KOPT-K1 (cell line): ENCODE measurements around the gene KIF1A.
"Not testable (repeated sequence)": the region's sequence is repeated elsewhere in the genome, so short reads cannot be mapped to it uniquely, and the experiment has no call there.

Experiments used
- H3K27ac ChIP-seq: fragments of 200-600 bp; sonication (generic); 2 replicates; pipeline ENCODE4 v1.5.1; 2016; ENCODE audit warnings: antibody characterized with exemption, mild to moderate bottlenecking, low read depth, low read length; ENCODE audit not compliant: poor library complexity, severe bottlenecking
- H3K36me3 ChIP-seq: fragments of 200-600 bp; sonication (generic); 2 replicates; pipeline ENCODE4 v1.5.1; 2017; ENCODE audit warnings: antibody characterized with exemption, mild to moderate bottlenecking, low read length, moderate library complexity; ENCODE audit not compliant: insufficient read depth
- H3K9me3 ChIP-seq: fragments of 200-600 bp; sonication (generic); 2 replicates; pipeline ENCODE4 v1.5.1; 2017; ENCODE audit warnings: antibody characterized with exemption, low read length, mild to moderate bottlenecking; ENCODE audit not compliant: insufficient read depth, poor library complexity, severe bottlenecking

The KIF1A gene

GRCh38 chr2:240689975-240690374 is 130.0 kb downstream of the KIF1A start:
- Histone ChIP-seq H3K27ac (no peak overlapping the region), H3K36me3 (no peaks in the 10 kb centered on the region), H3K9me3 (no peaks in the 10 kb centered on the region)

DNA sequence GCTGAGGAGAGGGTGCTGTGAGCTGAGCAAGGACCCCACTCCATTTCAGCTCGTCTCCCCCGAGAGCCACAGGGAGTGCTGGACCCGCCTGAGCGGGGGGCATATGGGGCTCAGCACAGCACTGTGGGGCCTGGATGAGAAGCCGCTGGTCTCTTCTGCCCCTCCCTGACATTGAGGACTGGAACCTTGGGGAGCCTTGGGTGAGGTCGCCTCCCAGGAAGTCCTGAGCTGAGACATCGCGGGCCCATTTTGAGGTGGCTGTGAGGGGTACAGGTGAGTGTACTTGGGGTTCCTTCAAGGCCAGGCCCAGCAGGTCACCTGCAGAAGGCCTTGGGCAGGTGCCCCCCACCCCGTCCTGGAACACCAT is 131.5 kb downstream of the KIF1A start:
- no peak overlapping the region for H3K27ac ChIP-seq
- no peaks in the 10 kb centered on the region for H3K9me3 ChIP-seq
- no peaks in the 10 kb centered on the region for H3K36me3 ChIP-seq

DNA sequence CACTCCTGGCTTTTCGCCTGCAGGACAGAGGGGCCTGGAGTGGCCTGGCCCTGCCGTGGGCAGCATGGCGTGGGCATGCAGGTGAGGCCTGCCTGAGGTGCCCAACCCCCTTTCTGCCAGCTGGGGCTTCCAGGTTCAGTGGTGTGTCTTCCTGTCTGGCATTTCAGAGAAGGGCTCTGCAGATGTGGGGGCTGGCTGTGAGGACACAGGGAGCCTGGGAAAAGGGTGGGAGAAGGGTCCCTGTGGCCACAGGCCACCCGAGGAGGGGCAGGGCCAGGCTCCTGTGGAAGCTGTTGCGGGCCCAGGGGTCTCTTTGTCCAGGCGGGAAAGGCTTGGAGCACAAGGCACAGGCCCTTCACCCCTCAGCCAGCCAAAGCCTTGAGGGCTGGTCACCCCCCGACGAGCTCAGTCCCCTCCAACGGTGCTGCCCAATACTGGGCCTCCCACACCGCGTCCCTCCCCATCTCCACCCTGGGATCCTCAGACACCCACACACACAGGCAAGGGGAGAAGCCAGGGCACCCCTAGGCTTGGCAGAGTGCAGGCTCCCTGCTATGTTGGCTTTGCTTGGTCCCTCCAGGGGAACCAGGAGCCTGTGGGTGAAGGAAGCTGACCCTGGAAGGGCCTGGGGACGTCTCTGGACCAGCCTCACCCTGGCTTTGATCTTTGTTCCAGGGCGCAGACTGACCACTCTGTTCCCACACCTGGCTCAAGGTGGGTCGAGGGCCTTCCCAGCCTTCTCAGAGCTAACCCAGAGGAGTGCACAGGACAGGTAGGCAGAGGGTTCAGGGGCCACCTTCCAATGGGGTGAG is 132.1 kb downstream of the KIF1A start:
- H3K27ac ChIP-seq, result no peak overlapping the region
- H3K36me3 ChIP-seq, result no peaks in the 10 kb centered on the region
- no peaks in the 10 kb centered on the region for H3K9me3 ChIP-seq

GRCh38 chr2:240687045-240687740 is 132.8 kb downstream of the KIF1A start:
- H3K9me3 ChIP-seq, result no peaks in the 10 kb centered on the region
- H3K27ac ChIP-seq, result no peak overlapping the region
- no peaks in the 10 kb centered on the region for H3K36me3 ChIP-seq

GRCh38 chr2:240686460-240686859 is 133.6 kb downstream of the KIF1A start:
- no peak overlapping the region for H3K27ac ChIP-seq
- no peaks in the 10 kb centered on the region for H3K36me3 ChIP-seq
- no peaks in the 10 kb centered on the region for H3K9me3 ChIP-seq

GRCh38 chr2:240685771-240686371 is 134.1 kb downstream of the KIF1A start:
- Histone ChIP-seq H3K9me3 (no peaks in the 10 kb centered on the region), H3K36me3 (no peaks in the 10 kb centered on the region), H3K27ac (no peak overlapping the region)

- not testable (repeated sequence) for H3K27ac ChIP-seq, H3K36me3 ChIP-seq, H3K9me3 ChIP-seq
These were observed 135.9 kb downstream of the KIF1A start for GRCh38 chr2:240683980-240684728.

DNA sequence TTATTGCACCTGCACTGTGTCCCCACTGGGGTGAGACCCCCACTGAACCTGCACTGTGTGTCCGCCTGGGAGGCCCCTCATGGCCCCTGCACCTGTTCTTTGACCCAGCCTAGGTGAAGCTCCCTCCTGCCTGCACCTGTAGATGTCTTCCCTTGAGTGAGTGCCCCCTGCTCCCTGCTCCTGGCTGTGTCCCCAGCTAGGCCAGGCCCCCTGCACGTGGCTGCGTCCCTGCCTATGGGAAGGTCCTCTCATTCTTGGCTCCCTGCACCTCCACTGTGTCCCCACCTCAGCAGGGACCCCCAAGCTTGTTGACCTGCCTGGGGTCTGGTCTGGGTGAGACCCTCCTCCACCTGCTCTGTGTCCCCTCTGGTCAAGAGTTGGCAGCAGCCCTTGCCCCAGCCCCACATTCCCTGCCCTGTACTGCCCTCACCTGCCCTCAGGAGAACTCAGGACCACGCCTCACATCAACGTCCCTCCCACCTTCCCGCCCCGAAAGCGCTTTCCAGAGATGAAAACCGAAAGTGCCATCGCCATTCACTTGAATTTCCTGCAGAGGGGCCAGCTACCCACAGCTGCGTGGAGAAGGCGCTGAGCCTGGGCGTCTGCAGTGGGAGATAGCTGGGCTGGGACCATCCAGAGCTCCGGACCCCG is 136.6 kb downstream of the KIF1A start:
- not testable (repeated sequence) for H3K9me3 ChIP-seq, H3K27ac ChIP-seq, H3K36me3 ChIP-seq

GRCh38 chr2:240682431-240683224 is 137.4 kb downstream of the KIF1A start, which contains the start of gene AQP12B:
AQP12B (minus strand) TSS chr2:240682885; CDS start chr2:240682837, 48 bp downstream.
- not testable (repeated sequence) for H3K27ac ChIP-seq, H3K36me3 ChIP-seq, H3K9me3 ChIP-seq

GRCh38 chr2:240680185-240680584 is 139.8 kb downstream of the KIF1A start:
- H3K36me3 ChIP-seq, H3K9me3 ChIP-seq, H3K27ac ChIP-seq: not testable (repeated sequence)

GRCh38 chr2:240678909-240679308 is 141.1 kb downstream of the KIF1A start:
- not testable (repeated sequence) for H3K27ac ChIP-seq, H3K9me3 ChIP-seq, H3K36me3 ChIP-seq

- not testable (repeated sequence) for H3K36me3 ChIP-seq, H3K9me3 ChIP-seq, H3K27ac ChIP-seq
These were observed 142.0 kb downstream of the KIF1A start for GRCh38 chr2:240678043-240678442.

DNA sequence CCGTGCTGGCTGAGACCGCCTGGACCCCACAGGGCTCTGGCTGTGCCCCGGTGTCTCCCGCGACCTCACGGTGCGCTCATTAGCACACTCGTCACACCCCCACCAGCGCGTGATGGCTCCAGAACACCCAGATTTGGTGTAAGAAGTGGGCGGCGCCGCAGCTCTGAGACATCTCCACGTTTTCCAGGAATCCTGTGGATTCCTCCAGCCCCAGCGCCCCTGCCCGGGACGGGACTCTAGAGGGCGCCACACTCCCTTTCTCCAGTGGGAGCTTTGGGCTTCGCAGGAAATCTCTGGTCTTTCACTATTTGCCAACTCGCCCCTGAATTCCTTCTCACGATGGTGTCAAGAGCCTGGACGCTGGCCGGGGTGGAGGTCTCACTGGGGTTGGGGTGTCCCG is 144.7 kb downstream of the KIF1A start:
- not testable (repeated sequence) for H3K27ac ChIP-seq, H3K36me3 ChIP-seq, H3K9me3 ChIP-seq
